Large intestine (tissue), 3 donors: ENCODE data around the gene FNIP2. TPM values are rescaled to one million over a fixed set of nuclear protein-coding genes. Genes with fewer than 3 reads are reported as not detected.
"Not testable (repeated sequence)": the region's sequence is repeated elsewhere in the genome, so short reads cannot be mapped to it uniquely, and the experiment has no call there.

Experiments
- DNase-seq, 2 donors: peaks; one replicate each; pipeline versions ENCODE4 v3.0.0 to v3.0.0-alpha.2; 2013
- H3K27ac ChIP-seq: one replicate; pipeline ENCODE4 v1.5.1; 2013; ENCODE audit warnings: low read length
- H3K27me3 ChIP-seq: 2 replicates; pipeline ENCODE4 v1.6.1; 2013; ENCODE audit warnings: low read length; ENCODE audit not compliant: control insufficient read depth, insufficient read depth
- H3K36me3 ChIP-seq: 2 replicates; pipeline ENCODE4 v1.6.1; 2013; ENCODE audit warnings: low read length; ENCODE audit not compliant: control insufficient read depth, insufficient read depth
- H3K4me1 ChIP-seq: one replicate; pipeline ENCODE4 v1.6.1; 2013; ENCODE audit warnings: low read length; ENCODE audit not compliant: control insufficient read depth, insufficient read depth
- H3K4me3 ChIP-seq: one replicate; pipeline ENCODE4 v1.5.1; 2013; ENCODE audit warnings: low read length
- H3K9me3 ChIP-seq: one replicate; pipeline ENCODE4 v1.6.1; 2013; ENCODE audit warnings: mild to moderate bottlenecking, low read depth, low read length, moderate library complexity; ENCODE audit not compliant: control insufficient read depth
- WGBS: methylation state at CpG from one replicate; pipeline ENCODE4 v1.1.5; 2013; ENCODE audit warnings: low lambda C conversion rate; ENCODE audit not compliant: insufficient coverage; 5-methylcytosine and 5-hydroxymethylcytosine counted together
- polyA plus RNA-seq: library from polyadenylated mRNA; unstranded; fragments of 120-200 nt; gene quantifications from one replicate; pipeline ENCODE4 v1.2.1, GENCODE V29; 2013

The FNIP2 gene
- polyA plus RNA-seq, 1 donor = 28.1 TPM

DNA sequence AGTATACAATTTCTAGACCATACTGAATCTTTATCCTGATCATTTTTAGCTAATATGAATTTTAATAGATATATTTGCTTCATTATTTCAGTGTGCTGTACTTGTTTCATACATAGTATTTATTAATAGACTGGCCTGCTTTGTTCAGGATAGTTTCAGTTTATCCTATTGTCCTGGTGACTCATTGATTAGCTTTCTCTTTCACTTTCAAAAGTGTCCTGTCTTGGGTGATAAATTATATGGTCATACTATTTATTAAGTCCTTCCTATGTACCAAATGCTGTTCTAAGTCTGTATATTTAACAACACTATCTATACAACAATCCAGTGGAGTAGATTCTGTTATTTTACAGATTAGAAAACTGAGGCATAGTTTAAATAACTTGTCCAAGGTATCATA is 180.3 kb downstream of the FNIP2 start:
- no peaks in the 10 kb centered on the region for H3K36me3 ChIP-seq
- H3K4me1 ChIP-seq = peaks cover 4% of the 10 kb centered on the region
- H3K4me3 ChIP-seq = no peak overlapping the region
- H3K9me3 ChIP-seq = no peaks in the 10 kb centered on the region
- peak; percentile 26 to 72 for DNase-seq
- H3K27ac ChIP-seq = no peak overlapping the region
- no peaks in the 10 kb centered on the region for H3K27me3 ChIP-seq

DNA sequence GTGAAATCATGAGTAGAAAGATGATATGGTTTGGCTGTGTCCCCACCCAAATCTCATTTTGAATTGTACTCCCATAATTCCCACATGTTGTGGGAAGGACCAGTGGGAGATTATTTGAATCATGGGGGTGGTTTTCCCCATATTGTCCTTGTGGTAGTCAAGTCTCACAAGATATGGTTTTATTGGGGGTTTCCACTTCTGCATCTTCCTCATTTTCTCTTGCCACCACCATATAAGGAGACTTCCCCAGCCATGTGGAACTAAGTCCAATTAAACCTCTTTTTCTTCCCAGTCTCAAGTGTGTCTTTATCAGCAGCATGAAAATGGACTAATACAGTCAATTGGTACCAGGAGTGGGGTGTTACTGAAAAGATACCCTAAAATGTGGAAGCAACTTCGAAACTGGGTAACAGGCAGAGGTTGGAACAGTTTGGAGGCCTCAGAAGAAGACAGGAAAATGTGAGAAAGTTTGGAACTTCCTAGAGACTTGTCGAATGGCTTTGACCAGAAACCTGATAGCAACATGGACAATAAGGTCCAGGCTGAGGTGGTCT is 183.5 kb downstream of the FNIP2 start:
- H3K4me3 ChIP-seq, H3K27me3 ChIP-seq, DNase-seq, H3K9me3 ChIP-seq, H3K4me1 ChIP-seq, H3K27ac ChIP-seq, H3K36me3 ChIP-seq: not testable (repeated sequence)
- whole genome bisulfite sequencing = 67% methylated on average over 1 of the region's 2 CpGs

- DNase-seq, H3K4me3 ChIP-seq, H3K36me3 ChIP-seq, H3K9me3 ChIP-seq, H3K27me3 ChIP-seq, H3K4me1 ChIP-seq, H3K27ac ChIP-seq: not testable (repeated sequence)
- 100% methylated on average over 2 of the region's 9 CpGs for WGBS
Observed at GRCh38 chr4:158956345-158956744, 187.5 kb downstream of the FNIP2 start.

- not testable (repeated sequence) for H3K9me3 ChIP-seq, H3K27me3 ChIP-seq, H3K36me3 ChIP-seq, H3K4me1 ChIP-seq, DNase-seq, H3K27ac ChIP-seq, H3K4me3 ChIP-seq
- WGBS = no CpG with 5 or more reads among the region's 3 CpGs
Observed at GRCh38 chr4:158956918-158957317, 188.1 kb downstream of the FNIP2 start.

Other genes starting within 250 kb of the FNIP2 start
- 0.43 TPM for gene RXFP1, start 247.1 kb upstream of the FNIP2 start, polyA plus RNA-seq
- gene C4orf46, start 97.1 kb upstream of the FNIP2 start, polyA plus RNA-seq = 10.4 TPM
- gene ETFDH, start 96.7 kb upstream of the FNIP2 start, polyA plus RNA-seq = 34.3 TPM
- 87.5 TPM for gene PPID, start 45.6 kb upstream of the FNIP2 start, polyA plus RNA-seq